Measurements from ENCODE around the gene CTU1. TPM values are rescaled to one million over a fixed set of nuclear protein-coding genes. Genes with fewer than 3 reads are reported as not detected.

CTU1 gene
- 3.9 and 5.4 TPM in 2 replicates for total RNA-seq

DNA sequence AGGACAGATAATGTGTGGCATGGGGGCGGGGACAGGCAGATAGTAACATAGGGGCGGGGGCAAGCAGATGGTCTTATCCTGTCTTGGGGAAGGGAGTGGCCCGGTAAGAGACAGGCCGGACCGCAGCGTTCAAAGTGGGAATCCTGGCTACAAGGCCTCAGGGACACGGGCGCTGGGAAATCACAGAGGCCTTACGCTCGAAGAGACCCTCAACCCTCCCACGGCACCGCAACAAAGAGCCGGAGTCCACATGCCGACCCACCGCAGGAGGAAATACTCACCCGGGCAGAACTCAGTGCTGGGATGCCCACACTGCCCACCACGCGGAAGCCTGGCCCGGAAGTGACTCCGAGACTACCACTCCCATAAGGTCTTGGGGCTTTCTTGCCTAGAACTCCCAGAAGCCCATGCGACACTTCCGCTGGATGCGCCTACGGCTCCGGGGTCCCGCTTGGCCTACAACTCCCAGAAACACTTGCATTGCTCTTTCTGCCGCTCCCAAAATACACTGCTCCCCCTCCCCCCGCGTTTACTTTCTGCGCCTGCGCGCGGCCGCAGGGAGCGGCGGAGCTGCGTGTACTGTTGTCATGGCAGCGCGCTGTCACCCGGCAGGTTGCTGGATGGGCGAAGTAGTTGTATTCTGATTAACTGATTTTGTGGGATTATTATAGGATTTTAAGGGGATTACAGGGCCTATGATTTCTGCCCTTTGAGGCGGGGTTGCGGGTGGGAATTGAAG, at the start of gene CTU1:
CTU1 (minus strand) TSS at position 344 of the 739 bp plus-strand sequence. CDS start 3,840 bp downstream, outside the sequence.

DNA sequence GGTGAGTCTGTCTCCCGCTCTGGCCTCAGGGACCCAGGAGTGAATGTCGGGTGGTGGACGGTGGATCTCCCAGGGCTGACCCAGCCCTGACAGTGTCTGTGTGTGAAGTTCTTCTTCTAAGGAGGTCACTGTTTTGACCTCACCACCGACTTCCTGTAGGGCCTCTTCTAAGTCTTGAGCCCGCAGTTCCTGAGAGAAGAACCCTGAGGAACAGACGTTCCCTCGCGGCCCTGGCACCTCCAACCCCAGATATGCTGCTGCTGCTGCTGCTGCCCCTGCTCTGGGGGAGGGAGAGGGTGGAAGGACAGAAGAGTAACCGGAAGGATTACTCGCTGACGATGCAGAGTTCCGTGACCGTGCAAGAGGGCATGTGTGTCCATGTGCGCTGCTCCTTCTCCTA, 33.9 kb upstream of the CTU1 start, which contains the start of gene SIGLEC7:
SIGLEC7 (plus strand) TSS at position 183 of the 400 bp plus-strand sequence; CDS start at position 252, 69 bp downstream.

DNA sequence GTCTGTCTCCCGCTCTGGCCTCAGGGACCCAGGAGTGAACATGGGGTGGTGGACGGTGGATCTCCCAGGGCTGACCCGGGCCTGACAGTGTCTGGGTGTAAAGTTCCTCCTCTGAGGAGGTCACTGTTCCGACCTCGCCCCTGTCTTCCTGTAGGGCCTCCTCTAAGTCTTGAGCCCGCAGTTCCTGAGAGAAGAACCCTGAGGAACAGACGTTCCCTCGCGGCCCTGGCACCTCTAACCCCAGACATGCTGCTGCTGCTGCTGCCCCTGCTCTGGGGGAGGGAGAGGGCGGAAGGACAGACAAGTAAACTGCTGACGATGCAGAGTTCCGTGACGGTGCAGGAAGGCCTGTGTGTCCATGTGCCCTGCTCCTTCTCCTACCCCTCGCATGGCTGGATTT, 16.5 kb upstream of the CTU1 start, which contains the start of gene SIGLEC9:
SIGLEC9 (plus strand) TSS at position 178 of the 400 bp plus-strand sequence; CDS start at position 247, 69 bp downstream.

DNA sequence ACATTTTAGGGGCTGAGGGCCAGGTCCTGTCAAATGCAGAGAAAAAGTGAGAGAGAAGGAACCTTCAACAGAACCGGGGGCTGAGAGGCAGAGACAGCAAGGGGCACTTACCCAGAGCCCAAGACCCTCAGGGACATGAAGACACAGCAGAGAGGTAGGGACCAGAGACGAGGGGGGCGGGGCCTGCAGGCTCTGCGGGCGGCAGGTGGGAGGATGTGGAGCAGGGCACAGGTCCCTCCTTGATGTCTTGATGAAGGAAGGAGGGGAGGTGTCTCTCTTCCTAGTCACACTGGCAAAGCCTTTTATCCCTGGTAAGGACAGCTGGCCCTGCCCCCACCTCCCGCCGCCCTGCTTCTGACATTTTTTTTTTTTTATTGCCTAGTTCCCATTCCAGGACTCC, 25.6 kb downstream of the CTU1 start, which contains the start of gene KLK14:
KLK14 (minus strand) TSS at position 277 of the 400 bp plus-strand sequence; CDS start at position 4, 273 bp downstream.

DNA sequence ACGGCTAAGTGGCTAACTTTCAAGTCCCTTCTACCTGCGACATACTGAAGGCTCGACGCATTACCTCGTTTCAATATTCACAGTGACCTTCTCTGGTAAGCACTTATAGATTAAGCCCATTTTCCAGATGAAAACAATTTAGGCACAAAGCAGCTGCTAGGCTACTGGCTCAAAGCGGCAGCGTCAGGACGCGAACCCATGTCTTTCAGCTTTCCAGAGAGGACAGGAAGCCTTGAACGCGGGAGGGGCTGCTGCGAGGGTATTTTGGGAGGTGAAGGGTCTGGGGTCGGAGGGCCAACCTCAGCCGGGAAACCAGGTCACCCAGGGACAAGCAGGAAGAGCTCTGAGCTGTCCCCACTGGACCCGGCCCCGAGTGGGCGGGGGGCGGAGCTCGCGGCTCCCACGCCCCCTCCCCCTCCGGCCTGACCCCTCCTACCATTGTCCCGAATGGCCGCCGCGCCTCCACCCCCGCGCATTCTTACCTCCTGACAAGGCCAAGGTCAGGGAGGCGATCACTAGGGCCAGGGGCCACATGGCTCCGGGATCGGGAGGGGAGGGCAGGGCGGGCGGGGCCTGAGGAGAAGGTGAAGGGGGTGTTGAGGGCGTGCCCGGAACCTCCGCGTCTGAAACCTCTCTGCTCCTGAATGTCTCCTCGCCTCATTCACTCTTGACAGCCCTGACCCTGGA, 43.5 kb downstream of the CTU1 start, which contains the start of gene KLK13:
KLK13 (minus strand) TSS at position 559 of the 687 bp plus-strand sequence; CDS start at position 534, 25 bp downstream.

Other genes with a start within 250 kb of the CTU1 start
- gene KLK2, start 235.0 kb downstream of the CTU1 start, total RNA-seq = not detected in 2 replicates
- not detected in 2 replicates for gene KLK4, start 197.0 kb downstream of the CTU1 start, total RNA-seq
- not detected in 2 replicates for gene KLK5, start 155.4 kb downstream of the CTU1 start, total RNA-seq
- not detected in 2 replicates for gene KLK6, start 138.8 kb downstream of the CTU1 start, total RNA-seq
- gene KLK7, start 124.5 kb downstream of the CTU1 start, total RNA-seq = not detected in 2 replicates
- under 0.01 TPM in 1 of 2 replicates, not detected in the other for gene KLK8, start 106.8 kb downstream of the CTU1 start, total RNA-seq
- gene KLK10, start 88.7 kb downstream of the CTU1 start, total RNA-seq = 2.3 TPM in 1 of 2 replicates, not detected in the other
- gene KLK11, start 81.8 kb downstream of the CTU1 start, total RNA-seq = not detected in 2 replicates
- gene KLK12, start 73.4 kb downstream of the CTU1 start, total RNA-seq = not detected in 2 replicates
- gene KLK13, start 43.3 kb downstream of the CTU1 start, total RNA-seq = not detected in 2 replicates
- not detected in 2 replicates for gene KLK14, start 25.5 kb downstream of the CTU1 start, total RNA-seq
- gene SIGLEC9, start 16.5 kb upstream of the CTU1 start, total RNA-seq = 0.06 TPM in 1 of 2 replicates, not detected in the other
- gene SIGLEC7, start 33.9 kb upstream of the CTU1 start, total RNA-seq = not detected in 2 replicates
- gene CD33, start 116.7 kb upstream of the CTU1 start, total RNA-seq = not detected in 2 replicates
- not detected in 2 replicates for gene SIGLECL1, start 142.7 kb upstream of the CTU1 start, total RNA-seq
- gene IGLON5, start 203.2 kb upstream of the CTU1 start, total RNA-seq = not detected in 2 replicates
- gene VSIG10L, start 233.7 kb upstream of the CTU1 start, total RNA-seq = under 0.01 and 0.06 TPM in 2 replicates